Urinary bladder (tissue), 4 donors: ENCODE data around the gene TREML2. TPM values are rescaled to one million over a fixed set of nuclear protein-coding genes. Genes with fewer than 3 reads are reported as not detected.
"Not testable (repeated sequence)": the region's sequence is repeated elsewhere in the genome, so short reads cannot be mapped to it uniquely, and the experiment has no call there.

Experiments used
- DNase-seq: peaks from one replicate; pipeline ENCODE4 v3.0.0-alpha.2; 2015; ENCODE audit errors: extremely low spot score
- H3K27ac ChIP-seq: one replicate; pipeline ENCODE4 v1.5.1; 2013; ENCODE audit warnings: low read depth, mild to moderate bottlenecking, moderate library complexity
- H3K36me3 ChIP-seq: one replicate; pipeline ENCODE4 v1.6.1; 2013; ENCODE audit warnings: mild to moderate bottlenecking, moderate library complexity; ENCODE audit not compliant: insufficient read depth
- H3K4me1 ChIP-seq: one replicate; pipeline ENCODE4 v1.6.1; 2013; ENCODE audit warnings: mild to moderate bottlenecking, moderate library complexity; ENCODE audit not compliant: insufficient read depth
- H3K4me3 ChIP-seq: one replicate; pipeline ENCODE4 v1.5.1; 2013; ENCODE audit warnings: low read depth, low read length
- WGBS: extraction: QIAGEN DNeasy Blood & Tissue Kit; methylation state at CpG from one replicate; pipeline ENCODE4 v1.1.7; 2013; 5-methylcytosine and 5-hydroxymethylcytosine counted together
- polyA plus RNA-seq: library from polyadenylated mRNA; stranded (reverse); fragments of 200-250 nt; gene quantifications from one replicate; pipeline ENCODE4 v1.2.3, GENCODE V29; 2013
- total RNA-seq: library from RNA; depleted of rRNA; stranded (reverse); fragments of >200 nt; gene quantifications from one replicate; pipeline ENCODE4 v1.2.3, GENCODE V29; 2014
- donor health status: healthy with polysubstance abuse.
- donor health status: healthy.

The TREML2 gene, protein sequence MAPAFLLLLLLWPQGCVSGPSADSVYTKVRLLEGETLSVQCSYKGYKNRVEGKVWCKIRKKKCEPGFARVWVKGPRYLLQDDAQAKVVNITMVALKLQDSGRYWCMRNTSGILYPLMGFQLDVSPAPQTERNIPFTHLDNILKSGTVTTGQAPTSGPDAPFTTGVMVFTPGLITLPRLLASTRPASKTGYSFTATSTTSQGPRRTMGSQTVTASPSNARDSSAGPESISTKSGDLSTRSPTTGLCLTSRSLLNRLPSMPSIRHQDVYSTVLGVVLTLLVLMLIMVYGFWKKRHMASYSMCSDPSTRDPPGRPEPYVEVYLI
- total RNA-seq (0.11 TPM), polyA plus RNA-seq (0.10 TPM)

DNA sequence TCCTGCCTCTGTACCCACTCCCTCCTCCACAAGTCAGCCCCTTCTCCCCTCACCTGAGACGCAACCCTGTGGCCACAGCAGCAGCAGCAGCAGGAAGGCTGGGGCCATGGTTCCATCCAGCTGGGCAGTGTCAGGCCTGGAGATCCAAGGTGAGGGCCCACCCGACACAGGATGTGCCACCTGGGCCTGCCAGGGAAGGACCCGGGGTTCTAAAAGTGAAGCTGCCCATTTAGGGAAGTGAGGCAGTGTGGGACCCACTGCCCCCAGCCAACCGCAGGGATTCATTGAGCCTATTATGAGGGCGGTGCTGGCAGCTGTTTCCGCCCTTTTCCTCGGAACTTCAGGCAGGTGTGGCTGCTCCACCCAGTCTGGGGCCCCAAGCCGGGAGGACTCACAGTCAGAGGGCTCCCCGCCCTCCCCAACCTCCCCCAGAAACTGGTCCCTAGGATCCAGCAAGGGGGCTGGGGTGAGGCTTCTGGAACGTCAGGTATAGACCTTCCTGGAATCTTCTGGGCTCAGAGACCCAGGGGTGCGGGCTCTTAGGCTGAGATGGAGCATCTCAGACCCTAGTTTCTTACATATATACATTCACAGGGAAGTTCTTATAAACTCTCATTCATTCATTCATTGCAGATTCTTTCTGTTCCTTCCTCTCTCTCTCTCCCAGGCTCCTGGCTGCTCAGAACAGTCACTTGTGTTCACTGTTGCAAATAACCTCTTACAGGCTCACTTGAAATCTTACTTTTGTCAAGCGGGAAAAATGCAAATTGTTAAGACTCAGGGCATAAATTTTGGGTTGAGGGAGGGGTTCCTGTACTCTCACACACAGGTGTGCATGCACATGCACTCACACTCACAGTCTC lies at the start of gene TREML2:
Gene TREML2 (minus strand): TSS at position 249 of the 863 bp plus-strand sequence. CDS start 141 bp downstream, at position 108.
- Histone ChIP-seq H3K4me3 (no peak within 1 kb of the TSS), H3K4me1 (no peaks in the 10 kb centered on the region), H3K36me3 (no peaks in the 10 kb centered on the region), H3K27ac (no peak within 1 kb of the TSS)
- WGBS, result 69% methylated on average over 12 of the region's 12 CpGs
- DNase-seq, result no peak

DNA sequence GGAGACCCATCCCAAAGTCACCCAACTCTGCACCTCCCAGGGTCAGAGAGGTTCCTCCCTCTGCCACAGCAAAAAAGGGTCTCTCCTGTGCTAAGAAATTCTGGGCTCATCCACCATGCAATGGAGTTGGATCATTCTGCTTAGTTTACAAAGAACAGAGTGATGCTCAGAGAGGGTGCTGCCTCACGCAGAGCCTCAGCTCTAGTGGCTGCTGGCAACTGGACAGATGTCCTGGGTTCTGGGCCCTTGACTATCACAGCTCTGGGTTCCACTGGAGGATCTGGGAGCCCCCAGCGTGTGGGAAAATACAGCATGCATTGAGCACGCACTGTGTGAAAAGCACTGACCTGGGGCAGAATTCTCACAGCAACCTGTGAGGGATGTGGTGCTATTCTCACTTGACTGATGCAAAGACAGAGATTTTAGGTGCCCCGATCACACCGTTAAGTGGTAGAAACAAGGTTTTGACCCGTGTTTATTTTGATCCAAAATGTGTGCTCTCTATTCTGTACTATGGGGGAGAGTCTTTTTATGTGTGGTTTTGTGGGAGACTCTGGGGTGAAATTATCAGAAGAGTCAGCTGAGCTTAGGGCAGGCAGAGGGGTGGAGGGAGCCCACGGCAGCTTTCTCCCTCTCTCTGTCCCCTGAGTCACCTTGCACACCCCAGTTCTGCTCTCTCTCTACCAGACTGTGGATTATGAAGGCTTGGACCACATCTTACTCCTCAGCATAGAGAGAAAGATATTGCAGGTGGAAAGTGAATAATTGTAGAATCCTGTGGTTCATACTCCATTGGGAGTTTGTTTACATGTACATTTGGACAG lies 47.1 kb upstream of the TREML2 start:
- Histone ChIP-seq H3K4me1 (no peaks in the 10 kb centered on the region), H3K27ac (no peak overlapping the region), H3K4me3 (no peak overlapping the region), H3K36me3 (no peaks in the 10 kb centered on the region)
- 75% methylated on average over 7 of the region's 7 CpGs for WGBS
- no peak for DNase-seq

DNA sequence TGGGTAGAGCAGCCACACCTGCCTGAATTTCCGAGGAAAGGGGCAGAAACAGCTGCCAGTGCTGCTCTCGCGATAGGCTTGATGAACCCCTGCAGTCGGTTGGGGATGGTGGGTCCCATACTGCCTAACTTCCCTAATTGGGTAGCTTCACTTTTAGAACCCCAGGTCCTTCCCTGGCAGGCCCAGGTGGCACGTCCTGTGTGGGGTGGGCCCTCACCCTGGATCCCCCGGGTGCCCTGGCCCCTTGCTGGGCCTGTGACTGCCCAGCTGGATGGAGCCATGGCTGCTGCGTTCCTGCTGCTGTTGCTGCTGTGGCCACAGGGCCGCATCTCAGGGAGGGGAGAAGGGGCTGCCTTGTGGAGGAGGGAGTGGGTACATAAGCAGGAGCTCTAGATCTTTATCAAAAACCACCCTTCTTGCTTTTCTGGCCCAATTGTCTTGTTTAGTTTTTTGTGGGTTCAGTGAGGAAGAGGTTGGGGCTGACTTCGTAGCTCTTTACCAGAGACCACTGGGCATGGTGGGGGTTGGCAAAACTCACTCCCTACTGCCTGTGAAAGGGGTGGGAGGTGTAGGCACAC lies 46.4 kb upstream of the TREML2 start:
- H3K36me3 ChIP-seq, result no peaks in the 10 kb centered on the region
- no peak for DNase-seq
- no peak overlapping the region for H3K4me3 ChIP-seq
- H3K27ac ChIP-seq, result no peak overlapping the region
- no peaks in the 10 kb centered on the region for H3K4me1 ChIP-seq
- 77% methylated on average over 9 of the region's 9 CpGs for WGBS

DNA sequence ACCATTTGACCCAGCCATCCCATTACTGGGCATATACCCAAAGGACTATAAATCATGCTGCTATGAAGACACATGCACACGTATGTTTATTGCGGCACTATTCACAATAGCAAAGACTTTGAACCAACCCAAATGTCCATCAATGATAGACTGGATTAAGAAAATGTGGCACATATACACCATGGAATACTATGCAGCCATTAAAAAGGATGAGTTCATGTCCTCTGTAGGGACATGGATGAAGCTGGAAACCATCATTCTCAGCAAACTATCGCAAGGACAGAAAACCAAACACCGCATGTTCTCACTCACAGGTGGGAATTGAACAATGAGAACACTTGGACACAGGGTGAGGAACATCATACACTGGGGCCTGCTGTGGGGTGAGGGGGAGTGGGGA lies 45.6 kb upstream of the TREML2 start:
- not testable (repeated sequence) for H3K36me3 ChIP-seq, H3K4me3 ChIP-seq, H3K27ac ChIP-seq, H3K4me1 ChIP-seq, DNase-seq
- 94% methylated on average over 4 of the region's 4 CpGs for WGBS

DNA sequence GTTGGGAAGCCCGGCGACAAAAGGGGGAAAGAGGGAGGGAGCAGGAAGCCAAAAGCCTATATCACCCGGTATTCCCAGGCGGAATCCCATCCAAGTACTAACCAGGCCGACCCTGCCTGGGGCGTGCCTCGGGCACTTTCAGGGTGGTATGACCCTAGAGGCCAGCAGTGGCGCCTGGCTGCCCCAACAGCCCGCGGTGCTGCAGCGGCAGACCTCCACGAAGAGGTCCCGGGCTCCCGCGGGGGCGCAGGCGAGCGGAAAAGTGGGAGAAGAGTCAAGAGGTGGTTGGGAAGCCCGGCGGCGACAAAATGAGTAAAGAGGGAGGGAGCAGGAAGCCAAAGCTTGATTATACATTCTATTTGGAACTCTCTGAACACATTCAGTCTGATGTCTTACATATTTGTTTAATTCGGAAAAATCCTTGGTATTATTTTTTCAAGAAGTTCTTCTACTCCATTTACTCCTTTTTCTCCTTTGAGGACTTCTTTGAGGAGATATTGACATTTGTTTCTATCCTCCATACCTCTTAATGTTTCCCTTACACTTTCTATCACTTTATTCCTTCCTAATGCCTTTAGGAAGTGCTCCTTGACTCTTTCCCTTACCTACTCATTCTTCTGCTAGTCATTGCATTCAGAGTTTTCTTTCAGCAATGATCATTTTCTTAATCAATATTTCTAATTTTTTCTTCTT lies 38.7 kb upstream of the TREML2 start:
- no peak for DNase-seq
- Histone ChIP-seq H3K27ac (no peak overlapping the region), H3K4me1 (no peaks in the 10 kb centered on the region), H3K4me3 (no peak overlapping the region), H3K36me3 (no peaks in the 10 kb centered on the region)
- WGBS, result 17% methylated on average over 22 of the region's 22 CpGs

DNA sequence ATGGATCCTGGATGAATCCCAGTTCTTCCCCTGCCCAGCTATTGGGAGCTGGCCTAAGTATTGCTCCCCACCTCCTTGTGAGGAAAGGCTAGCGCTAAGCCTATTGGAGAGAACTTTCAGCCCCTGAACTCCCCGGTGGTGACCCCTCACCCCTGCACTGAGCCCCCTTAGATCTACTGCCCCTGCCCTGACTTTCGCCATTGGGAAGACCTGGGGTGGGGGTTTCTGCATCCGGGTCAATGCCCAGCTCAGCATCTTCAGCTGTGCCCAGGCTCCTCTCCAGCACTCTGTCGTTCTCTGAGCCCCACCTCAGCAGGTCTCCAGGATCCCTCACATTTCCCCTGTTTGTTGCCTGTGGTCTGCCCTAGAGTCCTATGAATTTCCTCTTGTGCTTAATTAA lies 36.2 kb upstream of the TREML2 start:
- no peak for DNase-seq

DNA sequence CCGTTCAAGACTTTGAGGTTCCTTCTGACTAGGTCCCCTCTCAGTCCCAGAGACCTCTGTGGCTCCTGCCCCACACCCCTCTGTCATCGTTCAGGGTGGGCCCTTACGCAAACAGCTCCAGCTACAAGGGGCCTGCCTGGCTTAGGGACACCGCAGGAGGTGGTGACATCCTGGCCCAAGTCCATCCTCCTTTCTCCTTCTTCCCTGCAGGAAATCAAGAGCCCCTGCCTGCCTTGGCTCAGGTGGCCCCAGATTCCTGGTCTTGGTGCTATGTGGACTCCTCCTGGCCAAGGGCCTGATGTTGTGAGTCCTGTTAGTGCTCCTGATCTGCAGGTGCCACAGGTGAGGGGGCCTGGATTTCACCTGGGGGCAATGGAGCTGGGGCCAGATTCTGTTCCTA lies 35.3 kb upstream of the TREML2 start:
- WGBS, result 80% methylated on average over 4 of the region's 4 CpGs
- DNase-seq, result no peak

More for the DNA sequence above, 36.2 kb upstream of the TREML2 start:
- Histone ChIP-seq H3K27ac (no peak overlapping the region), H3K36me3 (no peaks in the 10 kb centered on the region), H3K4me3 (no peak overlapping the region), H3K4me1 (no peaks in the 10 kb centered on the region)
- WGBS, result 84% methylated on average over 5 of the region's 5 CpGs

DNA sequence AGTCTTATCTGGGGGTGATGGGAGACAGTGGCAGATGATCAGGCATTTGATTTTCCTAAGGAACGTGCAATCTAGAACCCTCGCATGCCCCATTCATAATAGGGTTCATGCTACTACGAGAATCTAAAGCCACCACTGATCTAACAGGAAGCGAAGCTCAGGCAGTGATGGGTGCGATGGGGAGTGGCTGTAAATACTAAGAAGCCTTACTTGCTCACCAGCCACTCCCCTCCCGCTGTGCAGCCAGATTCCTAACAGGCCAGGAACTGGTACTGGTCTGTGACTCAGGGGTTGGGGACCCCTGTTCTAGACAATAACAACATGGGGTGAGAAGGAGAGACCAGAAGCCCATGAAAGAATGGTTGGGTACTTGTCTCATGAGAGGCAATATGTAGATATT lies 31.7 kb upstream of the TREML2 start:
- Histone ChIP-seq H3K27ac (no peak overlapping the region), H3K4me1 (no peaks in the 10 kb centered on the region), H3K4me3 (no peak overlapping the region), H3K36me3 (no peaks in the 10 kb centered on the region)
- DNase-seq, result no peak
- WGBS, result 85% methylated on average over 6 of the region's 6 CpGs

More for the DNA sequence above, 35.3 kb upstream of the TREML2 start:
- Histone ChIP-seq H3K4me3 (no peak overlapping the region), H3K27ac (no peak overlapping the region), H3K36me3 (no peaks in the 10 kb centered on the region), H3K4me1 (no peaks in the 10 kb centered on the region)

DNA sequence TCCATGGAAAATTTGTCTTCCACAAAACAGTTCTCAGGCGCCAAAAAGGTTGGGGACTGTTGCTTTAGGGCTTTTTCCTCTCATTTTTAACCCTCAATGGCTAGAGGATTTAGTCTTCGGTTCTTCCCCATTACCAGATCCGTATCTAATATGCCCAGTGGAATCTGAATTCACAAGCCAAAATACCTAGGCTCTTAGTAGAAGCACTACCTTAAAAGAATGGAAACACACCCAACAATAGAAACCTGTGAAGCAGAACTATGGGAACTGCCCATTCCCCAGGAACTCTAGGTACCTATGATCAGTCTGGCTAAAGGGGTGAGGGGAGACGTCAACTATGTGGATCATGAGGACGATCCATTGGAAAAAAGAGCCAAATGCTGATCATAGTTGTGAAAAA lies 30.3 kb upstream of the TREML2 start:
- no peak overlapping the region for H3K27ac ChIP-seq
- 91% methylated on average over 5 of the region's 5 CpGs for WGBS
- no peaks in the 10 kb centered on the region for H3K4me1 ChIP-seq
- H3K36me3 ChIP-seq, result no peaks in the 10 kb centered on the region
- no peak for DNase-seq
- no peak overlapping the region for H3K4me3 ChIP-seq

DNA sequence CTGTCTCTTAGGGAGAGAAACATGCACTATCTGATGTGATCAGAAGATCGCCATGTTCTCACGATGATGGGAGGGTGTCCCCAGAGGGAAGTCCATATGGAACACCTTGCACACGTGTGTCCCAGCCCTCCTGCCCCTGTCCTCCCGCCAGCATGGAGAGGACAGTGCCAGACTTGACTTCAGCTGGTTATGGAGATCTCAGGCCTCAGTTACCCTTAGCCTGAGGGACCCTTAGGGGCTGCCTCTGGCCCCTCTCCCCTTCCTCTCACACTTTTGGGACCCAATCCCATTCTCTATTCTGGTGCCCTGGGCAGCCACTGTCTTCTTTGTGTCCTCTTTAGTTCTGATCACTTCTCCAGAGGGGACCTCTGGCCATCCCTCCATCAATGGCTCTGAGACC lies 28.8 kb upstream of the TREML2 start:
- Histone ChIP-seq H3K36me3 (no peaks in the 10 kb centered on the region), H3K4me1 (no peaks in the 10 kb centered on the region)
- 87% methylated on average over 4 of the region's 4 CpGs for WGBS

DNA sequence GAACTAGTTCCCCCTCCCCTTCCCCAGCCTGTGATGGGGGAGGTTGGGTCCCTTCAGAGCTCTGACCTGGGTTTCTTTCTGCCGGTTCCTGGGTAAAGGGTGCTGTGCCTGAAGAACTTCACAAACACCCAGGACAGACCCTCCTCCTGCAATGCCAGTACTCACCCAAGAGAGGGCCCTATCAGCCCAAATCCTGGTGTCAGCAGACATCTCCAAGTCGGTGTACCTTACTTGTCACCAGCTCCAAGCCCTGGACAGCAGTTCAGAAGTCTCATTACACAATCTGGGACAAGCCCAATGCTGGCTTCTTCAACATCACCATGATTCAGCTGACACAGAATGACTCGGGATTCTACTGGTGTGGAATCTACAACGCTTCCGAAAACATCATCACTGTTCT lies 27.7 kb upstream of the TREML2 start:
- H3K4me3 ChIP-seq, result no peak overlapping the region
- no peaks in the 10 kb centered on the region for H3K4me1 ChIP-seq
- 71% methylated on average over 5 of the region's 5 CpGs for WGBS
- H3K36me3 ChIP-seq, result no peaks in the 10 kb centered on the region
- no peak overlapping the region for H3K27ac ChIP-seq
- no peak for DNase-seq

More for the DNA sequence above, 28.8 kb upstream of the TREML2 start:
- DNase-seq, result no peak
- Histone ChIP-seq H3K27ac (no peak overlapping the region), H3K4me3 (no peak overlapping the region)

DNA sequence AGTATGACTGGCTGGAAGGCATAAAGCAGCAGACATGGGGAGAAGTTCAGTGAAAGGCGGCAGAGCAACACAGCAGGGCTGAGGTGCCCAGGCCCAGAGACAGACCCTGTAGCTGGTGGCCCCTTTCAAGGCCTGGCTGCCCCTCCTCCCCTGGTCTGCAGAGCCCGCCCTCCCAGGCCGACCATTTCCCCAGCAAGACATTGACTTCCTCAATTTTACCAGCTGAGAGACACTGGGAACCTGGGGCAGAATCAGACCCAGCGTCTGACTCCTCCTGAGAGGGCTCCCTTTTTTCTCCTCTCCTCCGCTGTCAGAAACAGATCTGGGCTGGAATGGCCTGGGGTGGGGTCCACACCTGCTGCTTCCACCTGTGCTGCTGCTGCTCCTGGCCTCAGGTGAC lies 27.1 kb upstream of the TREML2 start, which contains the start of gene TREML4:
Gene TREML4 (plus strand): TSS at position 254 of the 400 bp plus-strand sequence. CDS start 79 bp downstream, at position 333.
- H3K4me1 ChIP-seq, result no peaks in the 10 kb centered on the region
- no peaks in the 10 kb centered on the region for H3K36me3 ChIP-seq
- no peak for DNase-seq
- no peak within 1 kb of the TSS for H3K4me3 ChIP-seq
- 67% methylated on average over 5 of the region's 5 CpGs for WGBS
- H3K27ac ChIP-seq, result no peak within 1 kb of the TSS
